Measurements from ENCODE around the gene CHCT1. TPM values are rescaled to one million over a fixed set of nuclear protein-coding genes. Genes with fewer than 3 reads are reported as not detected.

The CHCT1 gene
- total RNA-seq, 1 donor from 2014 or later: not detected

DNA sequence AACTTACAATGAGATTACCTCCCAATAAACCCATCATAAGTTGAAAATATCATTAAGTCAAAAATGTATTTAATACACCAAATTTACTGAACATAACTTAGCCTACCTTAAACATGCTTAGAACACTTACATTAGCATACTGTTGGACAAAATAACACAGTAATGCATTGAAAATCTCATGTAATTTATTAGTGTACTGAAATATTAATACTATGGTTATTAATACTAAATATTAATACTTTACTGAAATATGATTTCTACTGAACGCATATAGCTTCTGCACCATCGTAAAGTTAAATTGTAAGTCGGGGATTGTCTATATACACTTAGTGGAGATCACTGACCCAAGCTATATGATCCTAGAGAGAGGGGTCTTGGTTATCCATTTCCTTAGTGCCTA is 34.6 kb upstream of the CHCT1 start:
- no peak overlapping the region for H3K4me3 ChIP-seq (ENCODE audit: low read depth, low read length)
- no peak for DNase-seq (ENCODE audit: low read depth)
- TF ChIP-seq, protein P1, sequence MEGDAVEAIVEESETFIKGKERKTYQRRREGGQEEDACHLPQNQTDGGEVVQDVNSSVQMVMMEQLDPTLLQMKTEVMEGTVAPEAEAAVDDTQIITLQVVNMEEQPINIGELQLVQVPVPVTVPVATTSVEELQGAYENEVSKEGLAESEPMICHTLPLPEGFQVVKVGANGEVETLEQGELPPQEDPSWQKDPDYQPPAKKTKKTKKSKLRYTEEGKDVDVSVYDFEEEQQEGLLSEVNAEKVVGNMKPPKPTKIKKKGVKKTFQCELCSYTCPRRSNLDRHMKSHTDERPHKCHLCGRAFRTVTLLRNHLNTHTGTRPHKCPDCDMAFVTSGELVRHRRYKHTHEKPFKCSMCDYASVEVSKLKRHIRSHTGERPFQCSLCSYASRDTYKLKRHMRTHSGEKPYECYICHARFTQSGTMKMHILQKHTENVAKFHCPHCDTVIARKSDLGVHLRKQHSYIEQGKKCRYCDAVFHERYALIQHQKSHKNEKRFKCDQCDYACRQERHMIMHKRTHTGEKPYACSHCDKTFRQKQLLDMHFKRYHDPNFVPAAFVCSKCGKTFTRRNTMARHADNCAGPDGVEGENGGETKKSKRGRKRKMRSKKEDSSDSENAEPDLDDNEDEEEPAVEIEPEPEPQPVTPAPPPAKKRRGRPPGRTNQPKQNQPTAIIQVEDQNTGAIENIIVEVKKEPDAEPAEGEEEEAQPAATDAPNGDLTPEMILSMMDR (conservative IDR thresholded peaks at IDR 0.05; ENCODE audit: low read depth, low read length): no peak

DNA sequence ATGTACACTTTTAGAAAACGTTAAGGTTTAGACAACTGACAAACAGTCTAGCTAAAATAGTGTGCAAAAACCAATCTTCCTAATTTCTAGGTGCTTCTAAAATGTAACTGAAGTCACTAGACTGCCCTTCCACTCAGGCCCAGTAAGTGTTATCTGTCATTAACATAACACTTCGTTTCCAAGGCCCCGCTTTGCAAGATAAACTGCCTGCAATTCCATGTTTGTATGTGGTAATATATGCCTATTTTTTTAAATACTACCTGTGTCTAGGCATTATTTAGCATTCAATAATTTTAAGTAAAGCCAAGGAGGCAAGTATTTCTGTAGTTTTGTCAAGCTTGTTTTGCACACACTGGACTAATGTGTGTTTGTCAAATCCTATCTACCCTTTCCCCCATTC is 33.5 kb upstream of the CHCT1 start:
- H3K4me3 ChIP-seq (ENCODE audit: low read depth, low read length): no peak overlapping the region
- TF ChIP-seq, protein P1 (conservative IDR thresholded peaks at IDR 0.05; ENCODE audit: low read depth, low read length): no peak
- no peak for DNase-seq (ENCODE audit: low read depth)

DNA sequence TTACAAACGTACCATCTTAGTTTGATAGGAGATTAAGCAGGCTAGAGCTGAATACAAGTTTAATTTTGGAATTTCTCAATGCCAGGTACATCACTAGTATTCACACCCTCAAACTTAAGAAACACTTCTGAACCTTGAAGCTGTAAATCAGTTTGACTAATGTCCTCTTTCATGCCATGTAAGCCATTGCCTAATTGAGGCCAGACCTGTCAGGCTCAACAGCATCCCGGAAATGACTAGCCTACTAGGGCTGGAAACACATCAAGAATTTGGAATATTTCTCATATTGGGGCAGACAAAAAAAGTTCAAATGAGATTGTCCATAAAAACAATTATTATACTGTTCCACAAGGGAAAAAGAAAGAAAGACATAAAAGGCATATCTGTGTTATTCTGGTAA is 32.1 kb upstream of the CHCT1 start:
- DNase-seq (ENCODE audit: low read depth): no peak
- peak overlapping the region; percentile 94 for H3K4me3 ChIP-seq (ENCODE audit: low read depth, low read length)

DNA sequence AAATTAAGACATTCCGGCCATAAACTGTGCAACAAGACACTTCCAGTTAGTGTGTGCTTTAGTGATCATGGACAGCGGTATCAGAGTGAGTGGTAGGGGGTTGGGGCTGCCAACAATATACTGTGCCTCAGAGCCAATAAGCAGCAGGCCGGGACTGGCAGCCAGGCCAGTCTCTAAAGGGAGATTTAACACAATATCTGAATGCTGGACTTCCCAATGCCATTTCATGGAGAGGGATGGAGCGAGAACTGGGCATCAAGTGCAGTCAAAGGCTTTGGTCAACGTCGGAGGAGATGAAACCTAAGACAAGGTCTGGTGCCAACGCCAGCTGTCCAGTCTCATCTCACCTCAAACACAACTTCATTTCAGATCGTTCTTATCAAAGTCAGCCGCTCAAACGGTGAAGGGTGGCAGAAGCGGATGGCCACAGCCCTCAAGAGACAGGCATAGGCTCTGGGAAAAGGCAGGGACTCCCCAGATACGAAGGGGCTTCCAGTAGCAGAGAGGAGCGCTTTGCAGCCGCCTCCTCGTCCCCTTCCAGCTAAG is 31.3 kb upstream of the CHCT1 start:
- TF ChIP-seq, protein P1 (conservative IDR thresholded peaks at IDR 0.05; ENCODE audit: low read depth, low read length): no peak
- no peak for DNase-seq (ENCODE audit: low read depth)

More for the DNA sequence above, 32.1 kb upstream of the CHCT1 start:
- TF ChIP-seq, protein P1 (conservative IDR thresholded peaks at IDR 0.05; ENCODE audit: low read depth, low read length): no peak

DNA sequence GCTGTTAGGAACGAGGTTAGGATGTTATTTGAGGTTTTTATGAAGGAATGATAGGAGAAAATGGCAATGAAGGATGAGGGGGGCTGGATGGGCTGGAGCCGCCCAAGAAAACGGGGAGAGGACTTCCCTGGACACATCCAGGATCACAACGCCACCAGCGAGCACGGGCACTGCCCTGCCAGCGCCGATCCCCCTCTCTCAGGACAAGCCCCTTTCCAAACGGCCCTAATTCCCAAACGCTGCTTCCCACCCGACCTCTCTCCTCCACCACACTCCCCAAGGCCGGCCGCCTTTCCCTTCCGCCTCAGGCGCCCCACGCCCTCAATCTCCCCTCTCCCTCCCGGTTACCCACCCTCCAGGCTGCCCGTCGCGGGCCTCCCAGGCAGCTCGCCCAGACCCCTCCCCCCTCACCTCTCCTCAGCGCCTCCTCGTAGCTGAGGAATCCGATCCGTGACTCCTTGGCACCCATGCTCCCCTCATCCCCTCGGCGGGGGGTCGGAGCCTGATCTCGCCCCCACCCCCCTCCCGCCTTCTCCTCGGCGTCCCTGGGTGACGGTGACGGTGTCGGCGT is 30.7 kb upstream of the CHCT1 start:
- peak overlapping the region; percentile 94 for H3K4me3 ChIP-seq (ENCODE audit: low read depth, low read length)
- TF ChIP-seq, protein P1 (conservative IDR thresholded peaks at IDR 0.05; ENCODE audit: low read depth, low read length): no peak
- DNase-seq (ENCODE audit: low read depth): no peak

More for the DNA sequence above, 31.3 kb upstream of the CHCT1 start:
- peak overlapping the region; percentile 94 for H3K4me3 ChIP-seq (ENCODE audit: low read depth, low read length)

DNA sequence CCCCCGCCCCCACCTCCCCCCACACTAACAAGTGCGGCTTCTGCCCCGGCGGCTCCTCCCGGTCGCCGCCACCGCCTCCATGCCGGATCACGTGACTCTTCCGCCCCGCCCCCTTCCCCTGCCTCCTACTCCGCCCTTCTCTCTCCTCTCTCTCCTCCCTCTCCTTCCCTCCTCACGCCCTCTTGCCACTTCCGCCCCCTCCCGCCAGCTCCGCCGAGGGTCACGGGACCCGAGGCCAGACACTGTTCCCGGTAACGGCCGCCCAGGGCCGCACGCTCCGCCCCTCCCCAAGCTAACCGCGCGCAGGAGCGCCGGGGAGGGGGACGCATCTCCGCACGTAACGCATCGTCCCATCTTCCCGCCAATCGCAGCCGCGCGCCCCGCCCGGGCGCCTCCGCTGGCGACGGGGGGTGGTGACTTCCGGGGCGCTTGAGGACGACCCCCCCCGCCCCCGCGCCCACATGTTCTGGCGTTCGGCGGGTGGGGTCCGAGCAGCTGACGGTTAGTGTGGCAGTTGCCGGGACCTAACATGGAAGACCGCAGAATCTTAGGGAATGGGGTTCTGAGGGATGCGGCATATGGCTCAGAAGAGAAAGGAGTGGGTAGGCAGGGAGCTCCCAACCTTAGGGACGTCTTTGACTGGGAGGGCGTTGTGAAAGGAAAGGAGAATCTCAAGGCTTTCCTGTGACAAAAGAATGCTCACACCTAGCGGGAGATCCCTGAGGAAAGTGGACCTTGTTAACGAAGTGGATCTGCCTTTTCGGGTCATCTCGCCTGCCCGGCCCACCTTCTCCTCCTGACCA is 30.0 kb upstream of the CHCT1 start, which contains the start of gene USP32:
TSS of gene USP32 (minus strand) at position 92 of the 803 bp plus-strand sequence. CDS start 194 bp downstream, outside the sequence.
- TF ChIP-seq, protein P1 (conservative IDR thresholded peaks at IDR 0.05; ENCODE audit: low read depth, low read length): peak; percentile 12
- H3K4me3 ChIP-seq (ENCODE audit: low read depth, low read length): peak within 1 kb of the TSS; percentile 94
- DNase-seq (ENCODE audit: low read depth): peak; percentile 67
